ENCODE data around the gene SNF8. TPM values are rescaled to one million over a fixed set of nuclear protein-coding genes. Genes with fewer than 3 reads are reported as not detected.

The SNF8 gene
- total and polyA plus RNA-seq, 9 of the 15 experiments (the other 6 are each of a cell fraction or from before 2014, with no cell fraction given), result 6.9 to 149 (median 117) TPM

GRCh38 chr17:48892940-48893645 lies 51.5 kb downstream of the SNF8 start (continued):
- no peak for TF ChIP-seq JUN (IDR thresholded peaks at IDR 0.05; ENCODE audit: borderline replicate concordance, low read depth, low read length)
- TF ChIP-seq JUN (CRISPR knock-in tag; IDR thresholded peaks at IDR 0.05; ENCODE audit: borderline replicate concordance), result 0 out of 2 replicates have a peak, but pooled peaks have one; percentile 15
- TF ChIP-seq REST (IDR thresholded peaks at IDR 0.05; ENCODE audit: borderline replicate concordance), result no peak
- no peak for TF ChIP-seq REST (CRISPR knock-in tag; IDR thresholded peaks at IDR 0.05; ENCODE audit: low read depth)
- peak; percentile 8 for TF ChIP-seq POLR2B (IDR thresholded peaks at IDR 0.05; ENCODE audit: low read depth, partially characterized antibody)
- TF ChIP-seq ZNF224 (CRISPR knock-in tag; IDR thresholded peaks at IDR 0.05), result no peak
- peak; percentile 26; the same call in 1 of the 2 replicates for TF ChIP-seq CEBPG (CRISPR knock-in tag; IDR thresholded peaks at IDR 0.05)
- no peak for TF ChIP-seq CEBPG (tag; conservative IDR thresholded peaks at IDR 0.05 in 1 of 2, IDR thresholded peaks at IDR 0.05 in 1 of 2)
- no peak for TF ChIP-seq NONO (IDR thresholded peaks at IDR 0.05; ENCODE audit: low read depth in 2 of 2, low read length in 1 of 2)
- 0 out of 4 replicates have a peak, but pooled peaks of 1 of the 2 experiments have one; percentile 5 for TF ChIP-seq SIN3A (IDR thresholded peaks at IDR 0.05; ENCODE audit: borderline replicate concordance in 2 of 2, control insufficient read depth in 1 of 2, low read depth in 2 of 2, low read length in 2 of 2)
- TF ChIP-seq TCF3 (CRISPR knock-in tag; IDR thresholded peaks at IDR 0.05), result 0 out of 2 replicates have a peak, but pooled peaks have one; percentile 20
- no peak for TF ChIP-seq HOXB6 (CRISPR knock-in tag; IDR thresholded peaks at IDR 0.05; ENCODE audit: borderline replicate concordance)
- no peak for TF ChIP-seq LEF1 (IDR thresholded peaks at IDR 0.05)
- peak; percentile 11 for TF ChIP-seq SAP30 (IDR thresholded peaks at IDR 0.05; ENCODE audit: borderline replicate concordance, insufficient read depth, low read depth, low read length, poor library complexity, severe bottlenecking)
